D721Med (cell line): ENCODE results near the gene MAP4.

Source experiments
- DNase-seq: peaks from one replicate; pipeline ENCODE4 v3.0.0; 2011; ENCODE audit warnings: low spot score; ENCODE audit not compliant: insufficient read length
- FAIRE-seq: peaks from 2 replicates; lab custom pipeline; 2011; peaks lifted over from hg19 to GRCh38; lab: Jason Lieb, UNC
- TF ChIP-seq, protein P1 (sequence below): IDR thresholded peaks from 2 replicates; pipeline ENCODE4 v1.5.1; 2012; ENCODE audit warnings: mild to moderate bottlenecking, control low read depth; ENCODE audit not compliant: insufficient read depth; ENCODE audit errors: missing control alignments

Gene MAP4

DNA sequence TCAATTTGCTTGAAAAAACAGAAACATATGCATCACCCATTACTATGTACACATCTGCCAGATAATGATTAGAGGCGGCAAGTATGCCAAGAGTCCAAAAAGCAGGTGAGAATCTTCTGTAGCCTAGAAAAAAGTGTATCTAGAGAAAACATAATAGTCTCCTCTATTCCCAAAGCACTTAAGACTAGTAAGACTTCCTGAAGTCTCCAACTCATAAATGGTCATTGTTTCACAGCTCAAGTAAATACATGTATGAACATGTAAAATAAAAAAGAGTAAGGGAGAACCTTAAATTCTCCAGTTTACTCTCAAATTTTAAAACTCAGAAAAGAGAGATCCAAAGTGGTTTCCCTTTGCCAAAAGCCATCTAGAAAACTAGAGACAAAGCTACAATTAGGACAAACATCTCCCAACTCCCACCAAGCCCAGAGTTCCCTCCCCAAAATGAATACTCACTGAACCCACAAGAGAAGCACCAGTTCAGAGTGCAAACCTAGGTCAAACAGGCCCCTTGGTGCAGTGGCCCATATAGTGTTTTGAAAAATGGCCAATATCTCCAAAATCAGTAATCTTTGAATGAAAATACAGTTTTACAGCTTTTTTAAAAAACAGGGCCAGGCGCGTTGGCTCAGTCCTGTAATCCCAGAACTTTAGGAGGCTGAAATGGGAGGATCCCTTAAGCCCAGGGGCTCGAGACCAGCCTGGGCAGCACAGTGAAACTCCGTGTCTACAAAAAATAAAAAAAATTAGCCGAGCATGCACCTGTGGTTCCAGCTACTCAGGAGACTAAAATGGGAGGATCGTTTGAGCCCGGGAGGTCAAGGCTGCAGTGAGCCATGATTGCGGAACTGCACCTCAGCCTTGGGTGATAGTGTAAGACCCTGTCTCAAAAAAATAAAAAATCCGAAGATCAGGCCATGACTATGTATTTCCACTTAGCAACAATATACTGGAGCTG, 11.0 kb upstream of the MAP4 start:
- DNase-seq (no peak), FAIRE-seq (no peak)
- TF ChIP-seq, protein P1, sequence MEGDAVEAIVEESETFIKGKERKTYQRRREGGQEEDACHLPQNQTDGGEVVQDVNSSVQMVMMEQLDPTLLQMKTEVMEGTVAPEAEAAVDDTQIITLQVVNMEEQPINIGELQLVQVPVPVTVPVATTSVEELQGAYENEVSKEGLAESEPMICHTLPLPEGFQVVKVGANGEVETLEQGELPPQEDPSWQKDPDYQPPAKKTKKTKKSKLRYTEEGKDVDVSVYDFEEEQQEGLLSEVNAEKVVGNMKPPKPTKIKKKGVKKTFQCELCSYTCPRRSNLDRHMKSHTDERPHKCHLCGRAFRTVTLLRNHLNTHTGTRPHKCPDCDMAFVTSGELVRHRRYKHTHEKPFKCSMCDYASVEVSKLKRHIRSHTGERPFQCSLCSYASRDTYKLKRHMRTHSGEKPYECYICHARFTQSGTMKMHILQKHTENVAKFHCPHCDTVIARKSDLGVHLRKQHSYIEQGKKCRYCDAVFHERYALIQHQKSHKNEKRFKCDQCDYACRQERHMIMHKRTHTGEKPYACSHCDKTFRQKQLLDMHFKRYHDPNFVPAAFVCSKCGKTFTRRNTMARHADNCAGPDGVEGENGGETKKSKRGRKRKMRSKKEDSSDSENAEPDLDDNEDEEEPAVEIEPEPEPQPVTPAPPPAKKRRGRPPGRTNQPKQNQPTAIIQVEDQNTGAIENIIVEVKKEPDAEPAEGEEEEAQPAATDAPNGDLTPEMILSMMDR, result no peak

DNA sequence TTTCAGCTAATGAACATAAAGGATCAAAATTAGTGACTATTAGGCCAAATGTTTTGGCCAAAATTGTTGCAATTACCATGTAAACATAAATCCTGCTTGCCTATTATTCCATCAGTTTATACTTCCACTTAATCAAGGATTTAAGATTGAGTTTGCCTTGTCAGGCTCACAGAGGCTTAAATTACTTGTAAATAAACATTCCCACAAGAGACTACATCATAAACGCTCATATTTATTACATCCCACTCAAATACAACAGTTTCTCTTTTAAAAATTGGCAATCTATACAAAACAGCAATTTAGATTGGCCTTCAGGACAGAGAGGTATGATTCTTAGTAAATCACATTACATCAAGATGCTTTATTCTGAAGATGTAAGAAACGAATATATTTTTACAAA, 9.9 kb upstream of the MAP4 start:
- FAIRE-seq, result no peak
- TF ChIP-seq, protein P1, result no peak
- DNase-seq, result no peak

DNA sequence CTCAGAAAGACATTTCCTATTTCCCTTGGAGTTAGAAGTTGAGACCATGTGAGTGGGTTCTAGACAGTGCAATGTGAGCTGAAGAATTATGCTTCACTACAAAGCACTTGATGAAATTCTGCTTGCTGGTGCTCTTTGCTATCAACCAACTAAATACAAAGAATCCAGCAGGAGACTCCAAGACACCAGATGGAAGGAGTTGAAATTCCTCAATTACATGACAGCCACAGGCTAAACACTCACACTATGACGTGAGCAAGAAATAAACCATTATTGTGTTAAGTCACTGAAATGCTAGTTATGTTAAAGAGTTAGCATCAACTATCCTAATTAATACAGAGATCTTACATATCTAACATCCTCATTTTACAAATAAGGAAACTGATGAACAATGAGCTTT, 8.2 kb upstream of the MAP4 start:
- DNase-seq, result no peak
- TF ChIP-seq, protein P1, result no peak
- FAIRE-seq, result no peak

DNA sequence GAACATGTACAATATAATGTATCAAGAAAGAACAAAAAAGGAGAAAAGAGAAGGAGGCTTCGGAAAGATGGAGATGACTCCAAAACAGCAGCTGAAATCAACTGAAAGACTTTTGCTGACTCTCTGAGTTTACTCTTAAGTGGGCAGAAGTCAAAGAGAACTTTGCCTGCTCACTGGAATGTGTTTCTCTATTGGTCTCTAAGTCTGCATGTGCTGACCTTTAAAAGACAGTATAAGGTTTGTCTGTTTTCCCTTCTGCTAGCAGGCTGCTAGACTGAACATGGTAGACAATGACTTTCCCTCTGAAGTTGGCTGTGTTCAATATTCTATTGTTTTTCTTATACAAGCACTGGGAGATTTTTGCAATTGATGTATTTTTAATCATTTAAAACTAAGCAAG, 7.2 kb upstream of the MAP4 start:
- TF ChIP-seq, protein P1, result no peak
- DNase-seq (no peak), FAIRE-seq (no peak)

DNA sequence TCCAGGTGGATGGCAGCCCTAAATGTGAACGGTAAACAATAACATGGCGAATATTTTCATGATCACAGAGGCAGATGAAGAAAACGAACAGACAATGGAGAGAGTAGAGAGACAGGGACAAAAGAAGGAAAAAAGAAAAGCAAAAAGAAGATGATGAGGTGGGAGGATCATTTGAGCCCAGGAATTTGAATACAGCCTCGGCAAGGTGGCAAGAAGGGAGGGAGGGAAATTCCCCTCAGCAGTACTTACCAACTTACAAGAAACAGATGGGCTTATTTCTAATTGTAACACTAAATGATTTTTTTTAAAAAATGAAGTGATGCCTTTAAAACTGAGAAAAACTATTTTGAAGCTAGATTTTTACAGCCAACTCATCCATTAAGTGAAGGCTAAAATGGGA, 6.0 kb upstream of the MAP4 start:
- TF ChIP-seq, protein P1, result no peak
- FAIRE-seq (no peak), DNase-seq (no peak)

DNA sequence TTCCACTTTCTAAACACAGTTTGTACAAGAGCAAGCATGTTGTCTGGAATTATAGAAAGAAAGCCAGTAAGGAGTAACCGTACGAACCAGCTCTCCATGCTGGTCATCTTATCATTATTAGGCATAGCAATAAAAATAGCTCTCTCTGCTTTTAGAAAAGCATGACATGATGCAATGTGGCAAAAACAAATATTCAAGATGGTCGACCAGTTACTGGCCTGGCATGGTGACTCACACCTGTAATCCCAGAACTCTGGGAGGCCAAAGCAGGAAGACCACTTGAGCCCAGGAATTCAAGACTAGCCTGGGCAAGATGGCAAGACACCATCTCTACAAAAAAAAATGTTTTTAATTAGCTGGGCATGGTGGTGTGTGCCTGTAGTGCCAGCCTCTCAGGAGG, 2.6 kb upstream of the MAP4 start:
- no peak for DNase-seq
- TF ChIP-seq, protein P1, result no peak
- no peak for FAIRE-seq
